ENCODE measurements around the gene HADHB. TPM values are rescaled to one million over a fixed set of nuclear protein-coding genes. Genes with fewer than 3 reads are reported as not detected.
"Not testable (repeated sequence)": the region's sequence is repeated elsewhere in the genome, so short reads cannot be mapped to it uniquely, and the experiment has no call there.

HADHB gene
- total RNA-seq, 1 experiment from 2014 or later, result 25.2 TPM

- no peak for DNase-seq (ENCODE audit: low spot score)
Measured at GRCh38 chr2:26327291-26328272, 82.8 kb downstream of the HADHB start.

DNA sequence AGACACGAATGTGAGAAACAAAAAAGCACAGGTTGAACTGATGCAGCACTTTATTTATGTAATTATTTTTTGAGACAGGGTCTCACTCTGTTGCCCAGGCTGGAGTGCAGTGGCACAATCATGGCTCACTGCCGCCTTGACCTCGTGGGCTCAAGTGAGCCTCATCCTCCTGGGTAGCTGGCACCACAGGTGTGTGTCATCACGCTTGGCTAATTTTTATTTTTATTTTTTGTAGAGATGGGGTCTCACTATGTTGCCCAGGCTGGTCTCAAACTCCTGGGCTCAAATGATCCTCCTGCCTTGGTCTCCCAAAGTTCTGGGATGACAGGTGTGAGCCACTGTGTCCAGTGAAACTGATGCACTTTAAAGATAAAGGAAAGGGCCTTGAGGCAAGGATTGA, 84.3 kb downstream of the HADHB start:
- DNase-seq (ENCODE audit: low spot score), result not testable (repeated sequence)

DNA sequence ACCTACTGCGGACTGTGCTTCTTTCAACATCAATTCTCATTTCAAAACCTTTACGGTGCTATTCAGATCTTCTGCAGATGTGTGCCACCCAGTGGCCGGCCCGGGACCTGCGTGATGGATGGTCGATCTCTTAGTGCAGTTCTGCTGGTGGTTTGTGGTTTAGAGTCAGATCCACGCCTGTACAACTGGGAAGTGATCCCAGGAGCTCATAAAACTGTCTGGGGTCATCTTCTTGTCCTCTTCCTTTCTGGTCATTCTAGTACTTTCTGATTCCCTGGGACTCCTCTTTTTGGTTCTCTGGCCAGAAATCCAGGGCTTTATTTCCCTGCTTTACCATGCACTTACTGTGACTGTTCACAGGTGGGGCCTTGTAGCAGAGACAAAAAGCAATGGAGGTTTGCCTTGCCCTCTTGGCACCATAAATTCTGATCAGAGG, 85.4 kb downstream of the HADHB start:
- peak; percentile 88 for DNase-seq (ENCODE audit: low spot score)

- DNase-seq (ENCODE audit: low spot score), result no peak
Measured at GRCh38 chr2:26330604-26331003, 85.9 kb downstream of the HADHB start.

DNA sequence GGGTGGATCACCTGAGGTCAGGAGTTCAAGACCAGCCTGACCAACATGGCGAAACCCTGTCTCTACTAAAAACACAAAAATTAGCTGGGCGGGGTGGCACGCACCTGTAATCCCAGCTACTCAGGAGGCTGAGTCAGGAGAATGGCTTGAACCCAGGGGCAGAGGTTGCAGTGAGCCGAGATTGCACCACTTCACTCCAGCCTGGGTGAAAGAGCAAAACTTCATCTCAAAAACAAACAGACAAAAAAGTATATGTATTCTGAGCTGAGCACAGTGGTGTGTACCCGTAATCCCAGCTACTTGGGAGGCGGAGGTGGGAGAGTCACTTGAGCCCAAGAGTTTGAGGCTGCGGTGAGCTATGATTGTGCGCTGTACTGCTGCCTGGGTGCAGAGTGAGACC, 86.6 kb downstream of the HADHB start:
- DNase-seq (ENCODE audit: low spot score), result not testable (repeated sequence)

- peak; percentile 43 for DNase-seq (ENCODE audit: low spot score)
Measured at GRCh38 chr2:26333293-26333692, 88.6 kb downstream of the HADHB start.

DNA sequence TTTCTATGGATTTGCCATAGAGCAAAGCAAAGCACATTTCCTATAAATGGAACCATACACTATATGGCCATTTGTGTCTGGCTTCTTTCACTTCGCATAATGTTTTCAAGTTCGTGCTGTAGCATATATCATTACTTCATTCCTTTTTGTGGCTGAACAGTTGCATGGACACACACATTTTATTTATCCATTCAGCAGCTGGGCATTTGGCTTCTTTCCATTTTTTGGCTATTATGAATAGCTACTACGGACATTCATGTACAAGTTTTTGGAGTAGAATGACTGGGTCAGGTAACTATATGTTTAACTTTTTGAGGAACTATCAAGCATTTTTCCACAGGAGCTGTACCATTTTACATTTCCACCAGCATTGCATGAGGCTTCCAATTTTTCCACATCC, 90.5 kb downstream of the HADHB start:
- DNase-seq (ENCODE audit: low spot score), result no peak

- DNase-seq (ENCODE audit: low spot score), result no peak
Measured at GRCh38 chr2:26336719-26337118, 92.0 kb downstream of the HADHB start.

DNA sequence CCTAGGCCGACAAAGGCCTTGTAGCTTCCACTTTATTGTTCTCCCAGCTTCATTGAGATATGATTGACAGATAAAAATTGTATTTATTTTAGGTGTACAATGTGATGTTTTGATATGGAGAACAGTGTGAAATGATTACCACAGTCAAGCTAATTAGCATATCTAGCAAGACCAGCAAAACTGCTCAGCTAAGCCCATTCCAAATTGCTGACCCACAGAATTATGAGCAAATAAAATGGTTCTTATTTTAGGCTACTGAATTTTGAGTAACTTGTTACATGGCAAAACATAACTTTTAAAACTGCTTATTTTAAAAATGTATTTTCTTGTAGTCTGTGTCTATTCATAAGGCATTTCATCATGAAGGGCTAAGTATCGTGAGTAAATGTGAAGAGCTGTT, 92.6 kb downstream of the HADHB start:
- DNase-seq (ENCODE audit: low spot score), result no peak

Other genes with a start within 250 kb of the HADHB start
- 118 and 135 TPM in 2 replicates for gene RAB10, start 210.9 kb upstream of the HADHB start, total RNA-seq (2014; rRNA removed; shearing (Covaris generic))
- 0.33 and 0.55 TPM in 2 replicates for gene GAREM2, start 71.9 kb upstream of the HADHB start, total RNA-seq (2014; rRNA removed; shearing (Covaris generic))
- gene HADHA, start 307 bp upstream of the HADHB start, total RNA-seq (2014; rRNA removed; shearing (Covaris generic)), result 56.2 and 58.9 TPM in 2 replicates
- 23.6 and 32.9 TPM in 2 replicates for gene SELENOI, start 101.2 kb downstream of the HADHB start, total RNA-seq (2014; rRNA removed; shearing (Covaris generic))
- gene ADGRF3, start 101.8 kb downstream of the HADHB start, total RNA-seq (2014; rRNA removed; shearing (Covaris generic)), result 0.16 and 0.28 TPM in 2 replicates
- gene DRC1, start 157.0 kb downstream of the HADHB start, total RNA-seq (2014; rRNA removed; shearing (Covaris generic)), result not detected in 2 replicates
- under 0.01 TPM in 1 of 2 replicates, not detected in the other for gene OTOF, start 233.2 kb downstream of the HADHB start, total RNA-seq (2014; rRNA removed; shearing (Covaris generic))

Data from HT-29 (cell line).